Measurements from ENCODE around the gene SPRY1.

The SPRY1 gene

DNA sequence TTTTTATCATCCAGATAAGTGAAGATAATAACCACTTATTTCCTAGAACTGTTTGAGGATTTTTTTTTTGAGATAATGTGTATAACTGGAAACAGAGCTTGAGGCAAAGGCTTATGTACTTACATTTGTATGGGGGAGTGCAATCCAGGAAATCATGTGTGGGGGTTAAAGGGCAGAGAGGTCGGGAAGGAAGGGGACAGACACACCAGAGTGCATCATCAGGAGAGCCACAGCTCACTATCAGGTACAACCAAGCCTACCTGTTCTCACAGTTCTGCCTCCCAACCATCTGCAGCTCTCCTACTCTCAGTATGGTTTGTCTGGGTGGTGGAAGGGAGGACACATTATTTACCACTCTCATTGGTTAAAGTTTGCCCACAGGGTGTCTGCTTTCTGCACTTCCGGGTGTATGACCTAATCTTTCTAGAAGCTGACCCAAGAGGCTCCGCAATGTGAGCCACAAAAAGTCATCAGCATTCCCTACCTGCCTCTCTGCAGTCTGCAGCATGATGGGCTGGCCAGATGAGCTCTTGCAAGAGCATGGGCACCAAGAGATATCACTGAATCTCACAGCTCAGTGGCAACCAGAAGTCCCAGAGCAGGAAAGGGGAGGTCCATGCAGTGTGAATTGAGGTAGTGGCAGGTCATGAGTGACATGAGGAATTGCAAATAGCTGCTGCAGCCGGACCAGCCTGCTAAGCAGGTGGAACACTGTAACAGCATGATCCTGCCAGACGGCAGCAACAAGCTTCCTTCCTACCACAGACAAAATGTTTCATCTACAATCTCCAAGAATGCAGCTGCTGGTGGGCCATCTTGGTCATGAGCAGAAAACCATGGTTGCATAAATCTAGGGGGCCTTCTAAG is 36.9 kb upstream of the SPRY1 start:
- Histone ChIP-seq H3K4me1 (ENCODE audit: insufficient read depth, low read length) (peaks cover 15% of the 10 kb centered on the region), H2AFZ (ENCODE audit: low read depth, low read length) (no peak overlapping the region), H3K27me3 (ENCODE audit: insufficient read depth, low read length) (no peaks in the 10 kb centered on the region), H3K36me3 (ENCODE audit: insufficient read depth, low read length) (no peaks in the 10 kb centered on the region), H3K9me3 (ENCODE audit: low read length) (peaks cover 11% of the 10 kb centered on the region), H3K4me3 (ENCODE audit: low read length) (no peak overlapping the region)

DNA sequence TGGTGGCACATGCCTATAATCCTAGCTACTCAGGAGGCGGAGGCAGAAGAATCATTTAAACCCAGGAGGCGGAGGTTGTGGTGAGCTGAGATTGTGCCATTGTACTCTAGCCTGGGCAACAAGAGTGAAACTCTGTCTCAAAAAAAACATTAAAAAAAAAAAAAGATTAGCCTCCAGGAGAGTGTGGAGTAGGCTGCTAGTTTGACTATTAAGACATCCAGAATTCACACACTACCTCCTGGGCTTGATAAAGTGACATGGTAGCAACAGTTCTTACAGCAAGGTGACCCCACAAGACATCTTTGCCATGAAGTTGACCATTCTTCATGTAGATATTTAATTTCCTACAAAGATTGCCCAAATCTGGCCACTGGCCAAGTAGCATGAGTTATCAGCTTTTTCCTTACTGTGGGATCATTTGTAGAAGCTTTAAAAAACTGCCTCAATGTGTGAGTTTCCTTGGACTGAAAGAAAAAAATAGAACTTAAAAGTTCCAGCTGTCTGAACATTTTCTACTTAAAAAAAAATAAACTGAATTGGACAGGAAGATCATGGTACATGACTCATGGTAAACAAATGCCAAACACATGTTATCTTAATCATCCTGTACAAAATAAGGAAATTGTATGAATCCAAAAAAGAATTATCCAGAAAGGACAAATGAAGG is 35.3 kb upstream of the SPRY1 start:
- Histone ChIP-seq H3K9me3 (ENCODE audit: low read length) (peaks cover 11% of the 10 kb centered on the region), H3K27me3 (ENCODE audit: insufficient read depth, low read length) (no peaks in the 10 kb centered on the region), H2AFZ (ENCODE audit: low read depth, low read length) (no peak overlapping the region), H3K4me1 (ENCODE audit: insufficient read depth, low read length) (peaks cover 15% of the 10 kb centered on the region), H3K36me3 (ENCODE audit: insufficient read depth, low read length) (no peaks in the 10 kb centered on the region), H3K4me3 (ENCODE audit: low read length) (no peak overlapping the region)

DNA sequence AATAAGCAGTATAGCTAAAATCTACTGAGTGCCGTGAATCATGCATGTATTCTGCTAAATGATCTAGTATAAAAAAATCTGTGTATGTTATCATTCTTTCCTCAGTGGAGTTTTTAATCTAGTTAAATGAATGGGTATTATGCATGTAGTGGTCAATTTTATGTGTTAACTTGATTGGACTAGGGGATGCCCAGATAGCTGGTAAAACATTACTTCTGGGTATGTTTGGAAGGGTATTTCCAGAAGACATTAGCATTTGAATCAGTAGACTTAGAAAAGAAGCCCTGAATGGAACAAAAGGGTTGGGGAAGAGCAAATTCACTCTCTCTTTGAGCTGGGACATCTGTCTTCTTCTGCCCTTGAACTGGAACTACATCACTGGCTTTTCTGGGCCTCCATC is 34.5 kb upstream of the SPRY1 start:
- no peaks in the 10 kb centered on the region for H3K36me3 ChIP-seq (ENCODE audit: insufficient read depth, low read length)
- peaks cover 11% of the 10 kb centered on the region for H3K9me3 ChIP-seq (ENCODE audit: low read length)
- H3K4me1 ChIP-seq (ENCODE audit: insufficient read depth, low read length) = peaks cover 15% of the 10 kb centered on the region
- H2AFZ ChIP-seq (ENCODE audit: low read depth, low read length) = peak overlapping the region; percentile 8
- no peak overlapping the region for H3K4me3 ChIP-seq (ENCODE audit: low read length)
- no peaks in the 10 kb centered on the region for H3K27me3 ChIP-seq (ENCODE audit: insufficient read depth, low read length)

DNA sequence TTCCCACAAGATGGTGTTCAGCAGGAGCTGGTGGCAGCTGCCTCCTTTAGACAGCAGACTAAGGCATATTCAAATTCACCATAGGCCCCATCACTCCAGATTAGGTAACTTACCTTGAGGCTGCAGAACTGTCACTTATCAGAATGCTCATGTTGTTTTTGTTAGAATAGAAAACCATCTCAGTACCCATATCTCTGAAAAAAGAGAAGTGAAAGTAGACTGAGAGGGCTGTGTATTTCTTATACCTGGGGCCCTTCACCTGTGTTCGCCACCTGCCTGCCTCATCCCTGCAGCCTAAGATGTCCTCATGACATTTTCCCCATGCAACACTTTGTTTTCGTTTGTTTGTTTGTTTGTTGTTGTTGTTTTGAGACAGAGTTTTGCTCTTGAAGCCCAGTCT is 32.9 kb upstream of the SPRY1 start:
- Histone ChIP-seq H3K27me3 (ENCODE audit: insufficient read depth, low read length) (no peaks in the 10 kb centered on the region), H3K36me3 (ENCODE audit: insufficient read depth, low read length) (no peaks in the 10 kb centered on the region), H2AFZ (ENCODE audit: low read depth, low read length) (no peak overlapping the region), H3K4me3 (ENCODE audit: low read length) (no peak overlapping the region), H3K4me1 (ENCODE audit: insufficient read depth, low read length) (peaks cover 15% of the 10 kb centered on the region), H3K9me3 (ENCODE audit: low read length) (peaks cover 11% of the 10 kb centered on the region)

DNA sequence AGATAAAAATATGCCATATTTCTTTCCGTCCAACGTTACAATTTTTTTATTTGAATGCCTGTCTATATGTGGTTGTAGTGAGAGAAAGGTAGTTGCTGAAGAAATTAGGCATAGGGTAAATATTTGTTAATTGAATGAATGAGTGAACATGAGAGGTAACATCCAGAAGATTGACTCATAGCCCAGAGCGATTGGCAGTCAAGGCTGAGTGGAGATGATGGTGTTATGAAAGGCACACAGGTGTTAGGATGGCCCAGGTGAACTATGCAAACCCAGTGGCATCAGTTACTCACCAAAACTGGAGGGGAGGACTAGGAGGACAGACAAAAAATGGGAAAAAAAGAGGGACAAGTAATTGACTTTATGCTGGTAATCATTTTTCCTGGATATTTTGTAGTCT is 31.7 kb upstream of the SPRY1 start:
- Histone ChIP-seq H3K36me3 (ENCODE audit: insufficient read depth, low read length) (no peaks in the 10 kb centered on the region), H3K4me1 (ENCODE audit: insufficient read depth, low read length) (peaks cover 15% of the 10 kb centered on the region), H2AFZ (ENCODE audit: low read depth, low read length) (no peak overlapping the region), H3K4me3 (ENCODE audit: low read length) (no peak overlapping the region), H3K9me3 (ENCODE audit: low read length) (peaks cover 7% of the 10 kb centered on the region), H3K27me3 (ENCODE audit: insufficient read depth, low read length) (no peaks in the 10 kb centered on the region)

DNA sequence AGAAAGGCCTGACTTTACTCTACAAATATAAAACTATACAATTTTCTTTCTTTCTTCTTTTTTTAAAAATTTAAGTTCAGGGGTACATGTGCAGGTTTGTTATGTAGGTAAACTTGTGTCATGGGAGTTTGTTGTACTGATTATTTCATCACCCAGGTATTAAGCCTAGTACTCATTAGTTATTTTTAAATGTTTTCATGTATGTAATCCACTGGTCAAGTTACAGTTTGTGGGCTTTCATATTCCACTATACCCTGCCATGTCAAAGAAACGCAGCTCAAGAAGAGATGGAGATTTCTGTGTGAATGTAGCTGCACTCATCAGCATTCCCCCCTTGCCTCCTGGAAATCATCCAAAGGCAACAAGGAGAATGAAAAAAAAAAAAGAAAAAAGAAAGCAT is 31.2 kb upstream of the SPRY1 start:
- peaks cover 4% of the 10 kb centered on the region for H3K9me3 ChIP-seq (ENCODE audit: low read length)
- H3K4me3 ChIP-seq (ENCODE audit: low read length) = no peak overlapping the region
- no peaks in the 10 kb centered on the region for H3K36me3 ChIP-seq (ENCODE audit: insufficient read depth, low read length)
- H3K27me3 ChIP-seq (ENCODE audit: insufficient read depth, low read length) = no peaks in the 10 kb centered on the region
- no peak overlapping the region for H2AFZ ChIP-seq (ENCODE audit: low read depth, low read length)
- peaks cover 15% of the 10 kb centered on the region for H3K4me1 ChIP-seq (ENCODE audit: insufficient read depth, low read length)

DNA sequence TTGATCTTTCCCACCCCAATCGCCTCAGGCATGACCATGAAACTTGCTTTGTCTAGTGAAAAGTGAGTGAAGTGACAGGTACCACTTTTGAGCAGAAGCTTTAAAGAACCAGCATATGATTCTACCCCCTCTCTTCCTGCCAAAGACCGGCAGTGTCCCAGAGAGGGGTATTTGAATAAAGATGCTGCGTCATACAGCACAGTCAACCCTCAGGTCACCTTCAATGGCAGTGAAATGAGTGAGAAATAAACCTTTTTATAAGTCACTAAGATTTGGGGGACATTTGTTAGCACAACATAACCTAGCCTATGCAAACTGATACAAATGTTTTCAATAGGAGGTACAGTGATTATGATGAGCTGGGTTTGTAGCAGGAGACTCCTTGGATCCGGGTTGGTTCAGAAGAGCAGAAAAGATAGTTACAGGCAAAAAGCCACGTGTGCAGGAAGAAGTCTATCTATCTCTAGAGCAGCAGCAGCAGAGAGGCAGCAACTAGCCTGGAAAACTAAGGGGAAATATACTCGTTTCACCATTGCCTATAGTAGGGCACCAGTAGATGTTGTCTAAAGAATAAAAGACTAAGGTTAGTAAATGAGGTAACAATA is 30.3 kb upstream of the SPRY1 start:
- Histone ChIP-seq H3K36me3 (ENCODE audit: insufficient read depth, low read length) (no peaks in the 10 kb centered on the region), H3K9me3 (ENCODE audit: low read length) (no peaks in the 10 kb centered on the region), H2AFZ (ENCODE audit: low read depth, low read length) (no peak overlapping the region), H3K4me1 (ENCODE audit: insufficient read depth, low read length) (peaks cover 15% of the 10 kb centered on the region), H3K4me3 (ENCODE audit: low read length) (no peak overlapping the region), H3K27me3 (ENCODE audit: insufficient read depth, low read length) (no peaks in the 10 kb centered on the region)

DNA sequence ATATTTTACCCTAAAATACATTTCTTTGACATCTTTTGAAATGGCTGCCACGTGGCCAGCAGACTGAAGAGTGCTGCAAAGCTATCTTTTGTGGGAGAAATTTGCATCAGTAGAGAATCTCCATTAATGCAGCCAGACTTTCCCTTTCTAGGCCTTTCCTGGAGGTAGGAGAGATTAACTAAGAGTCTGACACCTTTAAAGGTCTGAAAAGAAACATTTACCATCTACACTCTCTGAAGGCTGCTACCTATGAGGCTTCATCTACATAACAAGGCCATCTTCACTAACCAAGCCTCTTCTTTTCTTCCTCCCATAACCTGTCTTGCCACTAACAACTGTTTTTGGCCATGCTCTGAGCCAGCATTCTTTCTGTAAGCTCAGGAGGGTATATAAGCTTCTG is 17.8 kb upstream of the SPRY1 start:
- Histone ChIP-seq H2AFZ (ENCODE audit: low read depth, low read length) (no peak overlapping the region), H3K4me3 (ENCODE audit: low read length) (no peak overlapping the region), H3K4me1 (ENCODE audit: insufficient read depth, low read length) (no peaks in the 10 kb centered on the region), H3K9me3 (ENCODE audit: low read length) (no peaks in the 10 kb centered on the region), H3K27me3 (ENCODE audit: insufficient read depth, low read length) (no peaks in the 10 kb centered on the region), H3K36me3 (ENCODE audit: insufficient read depth, low read length) (no peaks in the 10 kb centered on the region)

DNA sequence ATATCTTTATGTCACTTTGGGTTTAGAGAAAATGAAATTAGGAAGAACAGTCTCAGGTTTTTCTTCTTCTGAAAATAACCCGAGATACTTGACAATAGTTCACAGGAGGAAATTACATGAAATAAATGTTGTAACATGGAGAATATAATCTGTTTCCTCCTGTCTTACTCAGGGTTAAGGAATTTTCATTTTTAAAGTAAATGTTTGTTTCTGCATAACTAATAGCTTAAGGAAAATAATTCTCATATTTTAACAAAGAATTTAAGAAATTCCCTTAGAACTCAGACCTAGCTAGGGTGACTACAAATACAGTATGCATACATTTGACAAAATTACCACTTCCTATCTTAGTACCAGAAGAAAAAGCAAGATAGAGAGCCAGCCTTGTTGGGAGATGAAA is 17.2 kb upstream of the SPRY1 start:
- Histone ChIP-seq H3K36me3 (ENCODE audit: insufficient read depth, low read length) (no peaks in the 10 kb centered on the region), H3K27me3 (ENCODE audit: insufficient read depth, low read length) (no peaks in the 10 kb centered on the region), H2AFZ (ENCODE audit: low read depth, low read length) (no peak overlapping the region), H3K4me3 (ENCODE audit: low read length) (no peak overlapping the region), H3K9me3 (ENCODE audit: low read length) (no peaks in the 10 kb centered on the region), H3K4me1 (ENCODE audit: insufficient read depth, low read length) (no peaks in the 10 kb centered on the region)

DNA sequence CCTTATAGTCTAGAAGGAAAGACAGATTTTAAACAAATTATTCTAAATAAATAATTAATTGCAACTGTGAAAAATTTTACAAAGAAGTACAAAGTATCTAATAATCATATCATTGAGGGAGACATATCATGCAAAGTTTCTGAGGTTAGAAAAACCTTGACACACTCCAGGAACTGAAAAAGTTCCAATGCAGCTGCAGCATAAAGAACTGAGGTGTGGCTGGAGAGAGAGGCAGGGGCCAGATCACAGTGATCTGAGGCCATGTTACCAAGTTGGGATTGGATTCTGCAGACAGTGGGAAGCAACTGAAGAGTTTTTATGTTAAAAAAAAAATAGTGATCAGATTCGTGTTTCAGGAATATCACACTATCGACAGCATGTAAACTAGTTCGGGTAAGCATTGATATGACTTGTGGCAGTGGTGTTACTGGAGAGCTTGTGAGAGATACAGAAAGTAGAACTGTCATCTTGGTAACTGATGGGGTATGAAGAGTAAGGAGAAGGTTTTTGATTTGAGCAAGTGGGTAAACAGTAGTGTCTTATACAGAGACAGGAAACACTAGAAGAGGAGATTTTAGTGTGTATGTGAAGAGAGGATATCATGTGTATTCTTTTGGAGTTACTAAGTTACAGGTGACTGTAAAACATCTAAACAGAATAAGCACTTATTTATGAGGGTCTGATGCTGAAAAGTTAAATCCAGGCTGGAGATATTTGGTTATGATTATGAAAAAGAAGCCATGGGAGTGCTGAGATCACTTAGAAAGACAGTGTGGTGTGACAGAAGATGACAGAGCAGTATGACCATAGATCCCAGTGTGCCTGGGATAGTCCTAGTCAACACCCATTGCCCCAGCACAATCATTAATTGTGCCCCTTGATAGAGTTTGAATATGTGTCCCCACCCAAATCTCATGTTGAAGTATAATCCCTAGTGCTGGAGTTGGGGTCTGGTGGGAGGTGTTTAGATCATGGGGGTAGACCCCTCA is 15.6 kb upstream of the SPRY1 start:
- Histone ChIP-seq H3K4me1 (ENCODE audit: insufficient read depth, low read length) (no peaks in the 10 kb centered on the region), H3K9me3 (ENCODE audit: low read length) (no peaks in the 10 kb centered on the region), H3K36me3 (ENCODE audit: insufficient read depth, low read length) (no peaks in the 10 kb centered on the region), H2AFZ (ENCODE audit: low read depth, low read length) (no peak overlapping the region), H3K27me3 (ENCODE audit: insufficient read depth, low read length) (no peaks in the 10 kb centered on the region), H3K4me3 (ENCODE audit: low read length) (no peak overlapping the region)

DNA sequence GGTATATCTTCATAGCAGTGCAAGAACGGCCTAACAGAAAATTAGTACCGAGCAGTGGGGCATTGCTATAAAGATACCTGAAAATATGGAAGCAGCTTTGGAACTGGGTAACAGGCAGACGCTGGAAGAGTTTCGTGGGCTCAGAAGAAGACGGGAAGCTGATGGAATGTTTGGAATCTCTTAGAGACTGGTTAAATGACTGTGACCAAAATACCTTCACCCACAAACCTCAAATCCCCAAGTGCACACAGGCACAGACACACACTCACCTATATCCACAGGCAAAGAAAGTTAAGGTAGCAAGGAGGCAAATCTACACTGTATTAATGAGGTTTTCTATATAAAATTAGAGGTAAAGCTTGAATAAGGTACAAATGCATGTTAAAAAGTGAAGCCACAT is 14.6 kb upstream of the SPRY1 start:
- H3K4me1 ChIP-seq (ENCODE audit: insufficient read depth, low read length) = no peaks in the 10 kb centered on the region
- no peaks in the 10 kb centered on the region for H3K9me3 ChIP-seq (ENCODE audit: low read length)
- H3K4me3 ChIP-seq (ENCODE audit: low read length) = no peak overlapping the region
- H2AFZ ChIP-seq (ENCODE audit: low read depth, low read length) = no peak overlapping the region
- no peaks in the 10 kb centered on the region for H3K36me3 ChIP-seq (ENCODE audit: insufficient read depth, low read length)
- no peaks in the 10 kb centered on the region for H3K27me3 ChIP-seq (ENCODE audit: insufficient read depth, low read length)

DNA sequence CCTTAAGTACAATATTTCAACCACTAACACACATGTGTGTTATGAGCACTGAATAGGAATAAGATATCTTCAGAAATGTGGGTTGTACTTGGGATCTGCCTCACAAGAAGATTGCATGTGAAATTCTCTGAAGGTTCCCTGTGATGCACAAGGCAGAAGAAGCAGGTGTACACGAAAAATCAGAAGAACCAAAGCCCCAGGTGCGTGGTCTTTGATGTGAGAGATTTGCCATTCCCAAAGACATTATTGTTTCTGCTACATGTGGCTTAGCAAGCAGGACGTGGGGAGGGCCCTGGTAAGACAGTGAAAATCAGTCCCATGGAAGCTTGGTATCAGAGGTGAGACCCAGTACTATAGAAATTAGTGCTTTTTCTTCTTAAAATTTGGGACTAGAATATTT is 13.0 kb upstream of the SPRY1 start:
- Histone ChIP-seq H3K4me1 (ENCODE audit: insufficient read depth, low read length) (no peaks in the 10 kb centered on the region), H3K27me3 (ENCODE audit: insufficient read depth, low read length) (no peaks in the 10 kb centered on the region), H2AFZ (ENCODE audit: low read depth, low read length) (no peak overlapping the region), H3K4me3 (ENCODE audit: low read length) (no peak overlapping the region), H3K36me3 (ENCODE audit: insufficient read depth, low read length) (no peaks in the 10 kb centered on the region), H3K9me3 (ENCODE audit: low read length) (no peaks in the 10 kb centered on the region)

Data from neuron (in vitro differentiated cells).